ENCODE measurements around the gene SGCD. TPM values are rescaled to one million over a fixed set of nuclear protein-coding genes. Genes with fewer than 3 reads are reported as not detected.

SGCD gene
- total and polyA plus RNA-seq, 12 donors: 1.0 to 30.4 (median 9.4) TPM

DNA sequence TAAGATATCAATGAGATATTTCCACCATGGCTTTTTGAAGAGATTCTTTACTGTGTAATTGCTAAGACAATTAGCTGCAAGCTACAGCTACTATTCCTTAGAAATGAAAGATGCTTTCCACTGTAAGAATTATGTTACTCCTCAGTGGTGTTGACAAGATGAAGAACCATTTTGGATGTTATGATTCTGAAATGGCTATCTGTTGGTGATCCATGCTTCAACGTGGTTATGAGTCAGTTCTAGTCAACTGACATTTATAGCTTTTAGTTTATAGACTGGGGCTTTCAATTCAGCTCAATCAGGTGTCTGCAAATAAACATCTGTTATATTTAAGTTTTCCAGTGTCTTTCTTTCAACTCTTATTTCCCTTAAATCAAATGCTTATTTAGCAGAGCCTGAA lies 93.7 kb downstream of the SGCD start:
- DNase-seq: no peak
- Histone ChIP-seq H3K4me3 (no peak overlapping the region), H3K9me3 (replicated peaks in 1 of 3) (no peaks in the 10 kb centered on the region), H3K27me3 (no peaks in the 10 kb centered on the region), H3K4me1 (replicated peaks in 1 of 2) (no peaks in the 10 kb centered on the region), H3K36me3 (replicated peaks in 1 of 2) (no peaks in the 10 kb centered on the region), H3K27ac (no peak overlapping the region)
- intact Hi-C loops (cut with DNase I): no loop called here
- 23 to 39% (median 37%) methylated on average over 1 of the region's 1 CpG for WGBS, 4 donors
- no peak for TF ChIP-seq POLR2A (IDR thresholded peaks at IDR 0.05)
- TF ChIP-seq, protein P1, sequence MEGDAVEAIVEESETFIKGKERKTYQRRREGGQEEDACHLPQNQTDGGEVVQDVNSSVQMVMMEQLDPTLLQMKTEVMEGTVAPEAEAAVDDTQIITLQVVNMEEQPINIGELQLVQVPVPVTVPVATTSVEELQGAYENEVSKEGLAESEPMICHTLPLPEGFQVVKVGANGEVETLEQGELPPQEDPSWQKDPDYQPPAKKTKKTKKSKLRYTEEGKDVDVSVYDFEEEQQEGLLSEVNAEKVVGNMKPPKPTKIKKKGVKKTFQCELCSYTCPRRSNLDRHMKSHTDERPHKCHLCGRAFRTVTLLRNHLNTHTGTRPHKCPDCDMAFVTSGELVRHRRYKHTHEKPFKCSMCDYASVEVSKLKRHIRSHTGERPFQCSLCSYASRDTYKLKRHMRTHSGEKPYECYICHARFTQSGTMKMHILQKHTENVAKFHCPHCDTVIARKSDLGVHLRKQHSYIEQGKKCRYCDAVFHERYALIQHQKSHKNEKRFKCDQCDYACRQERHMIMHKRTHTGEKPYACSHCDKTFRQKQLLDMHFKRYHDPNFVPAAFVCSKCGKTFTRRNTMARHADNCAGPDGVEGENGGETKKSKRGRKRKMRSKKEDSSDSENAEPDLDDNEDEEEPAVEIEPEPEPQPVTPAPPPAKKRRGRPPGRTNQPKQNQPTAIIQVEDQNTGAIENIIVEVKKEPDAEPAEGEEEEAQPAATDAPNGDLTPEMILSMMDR (IDR thresholded peaks at IDR 0.05): no peak

DNA sequence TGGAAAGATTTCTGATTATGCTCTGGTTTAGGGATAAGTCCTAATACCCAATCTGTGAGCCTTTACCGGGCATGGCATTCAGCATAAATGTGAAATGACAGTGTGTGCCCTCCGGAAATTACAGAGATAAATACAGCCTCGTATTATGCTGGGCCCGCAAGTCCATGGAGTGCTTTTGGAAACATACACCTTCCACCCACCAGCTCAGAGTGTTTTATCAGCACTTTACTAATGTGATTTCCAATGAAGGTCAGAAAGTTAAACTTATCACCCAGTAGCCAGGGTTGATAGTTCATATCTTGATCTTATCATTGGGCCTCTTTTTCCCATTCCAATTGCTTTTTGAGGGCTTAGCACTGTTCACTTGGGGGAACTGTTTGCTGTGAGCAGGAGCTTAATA lies 94.8 kb downstream of the SGCD start:
- H3K27me3 ChIP-seq: no peaks in the 10 kb centered on the region
- no peaks in the 10 kb centered on the region for H3K9me3 ChIP-seq (replicated peaks in 1 of 3)
- H3K4me3 ChIP-seq: no peak overlapping the region
- 79 to 88% (median 83%) methylated on average over 4 of the region's 4 CpGs for WGBS, 4 donors
- DNase-seq: no peak
- TF ChIP-seq POLR2A (IDR thresholded peaks at IDR 0.05): no peak
- TF ChIP-seq, protein P1 (IDR thresholded peaks at IDR 0.05): no peak
- no peak overlapping the region for H3K27ac ChIP-seq
- H3K36me3 ChIP-seq (replicated peaks in 1 of 2): no peaks in the 10 kb centered on the region
- no peaks in the 10 kb centered on the region for H3K4me1 ChIP-seq (replicated peaks in 1 of 2)
- intact Hi-C loops (cut with DNase I): no loop called here

DNA sequence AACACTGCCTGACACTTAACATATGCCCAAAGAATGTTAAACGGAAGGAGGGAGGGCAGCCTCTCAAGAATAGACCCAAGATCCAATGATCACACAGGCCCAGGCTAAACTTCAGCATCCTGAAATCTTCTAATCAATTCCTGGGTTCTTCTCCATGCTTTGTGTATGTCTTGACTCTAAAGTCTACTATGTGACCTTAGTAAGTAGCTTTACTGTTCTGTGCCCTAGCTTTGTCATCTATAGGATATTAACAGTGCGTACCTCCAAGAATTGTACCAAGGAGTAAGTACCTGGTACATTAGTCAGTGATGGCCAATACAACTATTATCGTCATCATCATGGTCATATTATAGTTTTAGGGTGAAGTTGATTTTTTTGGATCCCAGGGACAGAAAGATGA lies 96.6 kb downstream of the SGCD start:
- Histone ChIP-seq H3K9me3 (replicated peaks in 1 of 3) (no peaks in the 10 kb centered on the region), H3K27me3 (no peaks in the 10 kb centered on the region), H3K36me3 (replicated peaks in 1 of 2) (no peaks in the 10 kb centered on the region), H3K27ac (no peak overlapping the region), H3K4me1 (replicated peaks in 1 of 2) (no peaks in the 10 kb centered on the region), H3K4me3 (no peak overlapping the region)
- DNase-seq: no peak
- intact Hi-C loops (cut with DNase I): no loop called here
- WGBS, 4 donors: 61 to 92% (median 62%) methylated on average over 3 of the region's 3 CpGs
- TF ChIP-seq, protein P1 (IDR thresholded peaks at IDR 0.05): no peak
- no peak for TF ChIP-seq POLR2A (IDR thresholded peaks at IDR 0.05)

DNA sequence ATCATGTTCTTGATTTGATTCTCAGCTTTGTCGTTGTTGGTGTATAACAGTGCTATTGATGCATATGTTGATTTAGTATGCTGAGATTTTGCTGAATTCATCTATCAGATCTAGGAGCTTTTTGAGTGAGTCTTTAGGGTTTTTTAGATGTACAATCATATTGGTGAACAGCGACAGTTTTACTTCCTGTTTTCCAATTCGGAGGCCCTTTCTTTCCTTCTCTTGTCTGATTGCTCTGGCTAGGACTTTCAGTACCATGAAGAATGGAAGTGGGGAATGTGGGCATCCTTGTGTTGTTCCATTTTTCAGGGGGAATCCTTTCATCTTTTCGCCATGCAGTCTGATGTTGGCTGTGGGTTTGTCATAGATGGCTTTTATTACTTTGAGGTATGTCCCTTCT lies 100.4 kb downstream of the SGCD start:
- TF ChIP-seq, protein P1 (IDR thresholded peaks at IDR 0.05): no peak
- TF ChIP-seq POLR2A (IDR thresholded peaks at IDR 0.05): no peak
- Histone ChIP-seq H3K36me3 (replicated peaks in 1 of 2) (no peaks in the 10 kb centered on the region), H3K27ac (no peak overlapping the region), H3K27me3 (no peaks in the 10 kb centered on the region), H3K4me1 (replicated peaks in 1 of 2) (no peaks in the 10 kb centered on the region), H3K9me3 (replicated peaks in 1 of 3) (no peaks in the 10 kb centered on the region), H3K4me3 (no peak overlapping the region)
- WGBS, 4 donors: 88 to 94% (median 91%) methylated on average over 4 of the region's 4 CpGs
- intact Hi-C loops (cut with DNase I): no loop called here
- DNase-seq: no peak
